GM20000 (cell line): ENCODE data around the gene NFIB.

Source experiments
- DNase-seq: peaks from one replicate; pipeline ENCODE4 v3.0.0; 2012; ENCODE audit warnings: low spot score
- TF ChIP-seq, protein P1 (sequence below): IDR thresholded peaks from 2 replicates; pipeline ENCODE4 v1.5.1; 2012; ENCODE audit warnings: mild to moderate bottlenecking, control low read depth; ENCODE audit errors: extremely low read depth, missing control alignments

Gene NFIB

DNA sequence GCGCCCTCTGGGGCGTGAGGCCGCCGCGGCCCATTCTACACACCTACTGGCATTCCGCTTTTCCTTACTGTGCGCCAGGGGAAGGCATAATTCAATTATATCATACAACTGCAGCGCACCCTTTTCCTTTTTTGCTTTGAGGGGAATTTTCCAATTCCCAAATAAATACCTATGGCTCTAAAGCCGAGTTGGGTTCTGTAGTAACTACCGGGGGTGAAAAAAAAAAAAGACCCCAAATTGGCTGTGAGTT lies 34.1 kb upstream of the NFIB start:
- TF ChIP-seq, protein P1, sequence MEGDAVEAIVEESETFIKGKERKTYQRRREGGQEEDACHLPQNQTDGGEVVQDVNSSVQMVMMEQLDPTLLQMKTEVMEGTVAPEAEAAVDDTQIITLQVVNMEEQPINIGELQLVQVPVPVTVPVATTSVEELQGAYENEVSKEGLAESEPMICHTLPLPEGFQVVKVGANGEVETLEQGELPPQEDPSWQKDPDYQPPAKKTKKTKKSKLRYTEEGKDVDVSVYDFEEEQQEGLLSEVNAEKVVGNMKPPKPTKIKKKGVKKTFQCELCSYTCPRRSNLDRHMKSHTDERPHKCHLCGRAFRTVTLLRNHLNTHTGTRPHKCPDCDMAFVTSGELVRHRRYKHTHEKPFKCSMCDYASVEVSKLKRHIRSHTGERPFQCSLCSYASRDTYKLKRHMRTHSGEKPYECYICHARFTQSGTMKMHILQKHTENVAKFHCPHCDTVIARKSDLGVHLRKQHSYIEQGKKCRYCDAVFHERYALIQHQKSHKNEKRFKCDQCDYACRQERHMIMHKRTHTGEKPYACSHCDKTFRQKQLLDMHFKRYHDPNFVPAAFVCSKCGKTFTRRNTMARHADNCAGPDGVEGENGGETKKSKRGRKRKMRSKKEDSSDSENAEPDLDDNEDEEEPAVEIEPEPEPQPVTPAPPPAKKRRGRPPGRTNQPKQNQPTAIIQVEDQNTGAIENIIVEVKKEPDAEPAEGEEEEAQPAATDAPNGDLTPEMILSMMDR, result no peak
- no peak for DNase-seq

DNA sequence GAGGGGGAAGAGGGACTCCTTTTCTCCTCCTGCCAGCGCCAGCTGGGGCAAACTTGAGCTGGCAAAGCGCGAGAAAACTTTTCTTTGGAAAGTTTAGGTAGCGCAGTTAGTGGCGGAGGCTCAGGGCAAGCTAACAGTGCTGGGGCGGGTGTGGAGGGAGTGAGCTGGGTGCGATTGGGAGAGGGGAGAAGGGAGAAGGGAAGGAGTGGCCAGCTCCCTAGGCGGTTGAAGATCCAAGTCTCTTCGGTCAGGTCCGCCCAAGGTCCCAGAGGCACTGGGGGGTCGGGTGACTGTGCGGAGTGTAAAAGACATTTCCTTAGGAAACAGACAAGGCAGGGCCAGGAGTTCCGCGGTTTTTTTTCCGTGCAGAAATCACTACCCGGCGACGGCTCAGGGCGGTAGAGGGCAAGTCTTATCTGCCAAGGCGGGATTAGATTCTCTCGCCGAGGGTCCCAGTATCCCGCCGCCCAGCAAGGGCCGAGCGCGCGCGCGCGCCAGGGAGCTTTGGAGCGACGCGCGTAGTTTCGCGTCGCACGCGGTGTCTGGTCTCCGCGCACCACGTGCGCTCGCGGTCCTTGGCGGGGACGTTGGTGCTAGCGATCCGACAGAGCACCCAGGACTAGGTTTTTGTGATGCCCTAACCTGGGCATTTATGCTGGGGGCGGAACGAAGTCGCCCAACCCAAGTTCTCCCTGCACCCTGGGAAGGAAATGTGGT lies 33.6 kb upstream of the NFIB start:
- DNase-seq, result peak; percentile 25

DNA sequence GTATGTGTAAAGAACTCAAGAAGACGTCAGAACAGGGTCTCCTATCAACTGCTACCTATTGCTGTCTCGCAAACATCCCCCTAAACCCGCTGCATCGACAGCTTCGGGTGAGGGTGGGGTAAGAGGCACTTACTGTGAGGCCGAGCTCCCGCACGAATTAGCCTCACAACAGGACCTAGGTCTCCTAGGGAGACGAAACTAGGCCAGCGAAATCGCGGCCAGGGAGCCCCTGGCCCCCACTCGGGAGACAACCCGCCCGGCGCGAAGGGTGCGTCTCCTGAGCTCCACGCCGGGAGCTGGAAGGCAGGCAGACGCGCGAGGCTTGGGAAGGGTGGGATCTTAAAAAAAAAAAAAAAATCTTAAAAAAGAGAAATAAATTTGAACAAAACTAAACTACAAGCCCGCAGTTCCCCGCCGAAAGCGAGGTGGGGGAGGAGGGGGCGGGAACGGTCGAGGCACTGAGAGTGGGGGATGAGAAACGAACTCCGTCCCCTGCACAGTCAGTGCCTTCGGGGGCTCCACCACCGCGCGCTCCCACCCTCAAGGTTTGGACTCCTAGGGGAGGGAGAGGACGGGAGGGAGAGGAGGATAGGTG lies 33.0 kb upstream of the NFIB start:
- TF ChIP-seq, protein P1, result no peak
- peak; percentile 16 for DNase-seq

More for the DNA sequence above, 33.6 kb upstream of the NFIB start:
- TF ChIP-seq, protein P1, result no peak

DNA sequence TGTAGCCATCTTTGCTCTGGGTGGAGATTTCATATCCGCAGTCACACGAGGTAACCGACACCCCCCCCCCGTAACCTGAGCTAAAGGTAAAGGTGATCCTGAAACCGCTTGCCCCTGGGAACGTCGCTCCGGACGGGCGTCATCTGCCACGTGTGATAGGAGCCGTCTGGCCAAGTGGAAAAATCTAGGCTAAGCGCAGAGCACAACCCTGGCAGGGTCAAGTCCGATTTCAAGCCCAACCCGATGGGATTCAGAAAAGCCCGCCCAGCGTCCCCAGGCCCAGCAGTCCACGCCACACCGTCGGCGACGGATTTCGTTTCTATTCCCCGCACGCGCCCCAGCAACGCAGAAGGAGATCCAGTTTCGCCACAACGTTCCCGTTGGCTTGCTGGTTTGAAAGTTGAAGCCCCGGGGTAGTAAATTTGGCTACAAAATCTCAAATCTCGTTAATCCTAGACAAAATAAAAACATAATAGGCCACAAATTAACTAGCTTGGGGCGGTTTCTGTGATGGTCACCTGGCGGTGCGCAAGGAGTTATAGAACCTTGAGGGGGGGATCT lies 32.4 kb upstream of the NFIB start:
- peak; percentile 8 for DNase-seq

DNA sequence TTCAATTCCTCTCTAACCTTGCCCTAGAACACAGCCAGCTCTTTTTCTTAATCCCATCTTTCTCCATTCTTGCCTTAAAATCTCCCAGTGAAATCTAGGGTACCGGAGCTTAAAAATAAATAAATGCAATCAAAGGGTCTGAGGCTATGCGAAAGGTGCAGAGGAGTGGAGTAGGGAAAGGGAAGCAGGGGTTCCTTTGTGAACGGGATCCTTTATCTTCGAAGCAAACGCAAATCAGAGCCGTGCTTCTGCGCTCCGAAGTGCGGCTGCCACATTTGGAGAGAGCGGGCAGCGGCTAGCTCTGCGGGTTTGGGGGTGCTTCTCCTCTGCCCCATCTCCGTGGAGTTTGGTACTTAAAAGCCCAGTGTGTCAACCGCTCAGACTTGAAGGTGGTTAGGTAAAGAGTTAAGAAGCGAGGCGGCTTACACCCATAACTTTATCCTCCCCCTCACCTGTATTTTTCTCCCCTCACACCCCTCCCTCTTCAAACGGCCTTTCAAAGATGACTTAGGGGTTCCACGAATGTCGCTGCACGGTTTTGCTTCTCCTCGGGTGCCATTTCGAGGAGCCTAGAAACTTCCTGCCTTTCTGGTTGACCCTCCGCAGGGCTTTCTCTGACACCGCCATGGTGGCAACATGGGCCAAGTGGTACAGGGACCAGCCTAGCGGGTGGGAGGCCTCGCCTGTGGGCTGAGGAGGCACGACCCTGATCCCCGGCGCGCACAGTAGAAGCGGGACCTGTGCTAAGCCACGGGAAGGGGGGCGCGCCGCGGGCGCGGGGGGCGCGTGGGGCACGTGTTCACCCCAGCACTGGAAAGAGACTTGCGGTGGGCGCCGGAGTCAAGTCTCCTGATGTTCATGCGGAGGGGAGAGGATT lies 31.7 kb upstream of the NFIB start:
- no peak for DNase-seq
- TF ChIP-seq, protein P1, result no peak

More for the DNA sequence above, 32.4 kb upstream of the NFIB start:
- TF ChIP-seq, protein P1, result no peak

DNA sequence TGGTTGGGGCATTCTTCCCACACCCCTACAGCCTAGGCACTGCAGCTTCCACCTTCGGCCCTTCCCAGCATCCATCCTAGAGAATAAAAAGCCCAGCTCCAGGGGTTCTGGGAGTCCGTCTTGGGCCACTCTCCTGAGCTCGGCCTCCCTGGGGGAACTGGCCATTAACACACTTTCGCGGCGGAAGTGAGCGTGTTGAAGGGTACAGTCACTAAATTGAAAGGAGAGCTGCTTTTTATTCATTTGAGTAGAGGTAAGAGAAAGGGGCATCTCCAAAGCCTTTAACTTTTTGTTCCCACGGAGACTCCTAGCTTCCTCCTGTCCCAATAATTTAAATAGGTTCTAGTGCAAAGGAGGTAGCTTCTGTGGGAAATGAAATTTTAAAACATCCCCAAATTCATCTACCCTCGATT lies 31.0 kb upstream of the NFIB start:
- no peak for DNase-seq
- TF ChIP-seq, protein P1, result no peak
